Osteoblast (primary cell): ENCODE results near the gene TTC9B. TPM values are rescaled to one million over a fixed set of nuclear protein-coding genes. Genes with fewer than 3 reads are reported as not detected.

Source experiments
- DNase-seq: peaks from one replicate; pipeline ENCODE4 v3.0.0; 2011; ENCODE audit warnings: low spot score, mixed read lengths; ENCODE audit not compliant: insufficient read length; ENCODE audit errors: missing footprints
- H2AFZ ChIP-seq: 2 replicates; pipeline ENCODE4 v1.6.0; 2011; ENCODE audit warnings: mild to moderate bottlenecking, low read length
- H3K27ac ChIP-seq: 2 replicates; pipeline ENCODE4 v1.5.1; 2011; ENCODE audit warnings: mild to moderate bottlenecking, low read depth, low read length, moderate library complexity
- H3K27me3 ChIP-seq: 2 replicates; pipeline ENCODE4 v1.6.0; 2012; ENCODE audit warnings: mild to moderate bottlenecking, control low read depth, inconsistent platforms, low read length, moderate library complexity; ENCODE audit not compliant: insufficient read depth
- H3K36me3 ChIP-seq: 2 replicates; pipeline ENCODE4 v1.5.1; 2011; ENCODE audit warnings: mild to moderate bottlenecking, low read length, control low read depth, moderate library complexity; ENCODE audit not compliant: insufficient read depth
- H3K4me1 ChIP-seq: 2 replicates; pipeline ENCODE4 v1.5.1; 2011; ENCODE audit warnings: mild to moderate bottlenecking, low read length, control low read depth, moderate library complexity; ENCODE audit not compliant: insufficient read depth
- H3K4me2 ChIP-seq: 2 replicates; pipeline ENCODE4 v1.6.0; 2011; ENCODE audit warnings: mild to moderate bottlenecking, low read length; ENCODE audit not compliant: insufficient read depth
- H3K4me3 ChIP-seq: fragments of 200-600 bp; sonication (generic); 3 replicates; pipeline ENCODE4 v1.5.1; 2012; ENCODE audit warnings: mild to moderate bottlenecking, low read length, inconsistent platforms; ENCODE audit not compliant: insufficient read depth
- H3K79me2 ChIP-seq: 2 replicates; pipeline ENCODE4 v1.6.0; 2012; ENCODE audit warnings: mild to moderate bottlenecking, low read length, control low read depth, inconsistent platforms; ENCODE audit not compliant: insufficient read depth
- H3K9me3 ChIP-seq: 2 replicates; pipeline ENCODE4 v1.5.1; 2011; ENCODE audit warnings: low read depth, low read length, control low read depth
- H4K20me1 ChIP-seq: 2 replicates; pipeline ENCODE4 v1.6.0; 2012; ENCODE audit warnings: mild to moderate bottlenecking, low read length, control low read depth; ENCODE audit not compliant: insufficient read depth
- total RNA-seq: library from RNA; depleted of rRNA; stranded (reverse); fragments of >200 nt; gene quantifications from 2 replicates; pipeline ENCODE4 v1.2.3, GENCODE V29; 2012
- TF ChIP-seq, protein P1 (sequence below): IDR thresholded peaks from 2 replicates; pipeline ENCODE4 v1.5.1; 2011; ENCODE audit warnings: mild to moderate bottlenecking, low read depth, low read length, moderate library complexity; ENCODE audit errors: extremely low read depth

Gene TTC9B
- total RNA-seq, 1 donor = not detected

- peaks cover 95% of the 10 kb centered on the region for H3K79me2 ChIP-seq
- H3K4me2 ChIP-seq = no peak overlapping the region
- no peak overlapping the region for H3K4me3 ChIP-seq
- no peaks in the 10 kb centered on the region for H3K9me3 ChIP-seq
- no peaks in the 10 kb centered on the region for H3K4me1 ChIP-seq
- H3K36me3 ChIP-seq = peaks cover 23% of the 10 kb centered on the region
- no peak overlapping the region for H2AFZ ChIP-seq
- H4K20me1 ChIP-seq = peaks cover 62% of the 10 kb centered on the region
- no peaks in the 10 kb centered on the region for H3K27me3 ChIP-seq
- no peak for DNase-seq
- no peak overlapping the region for H3K27ac ChIP-seq
- TF ChIP-seq, protein P1, sequence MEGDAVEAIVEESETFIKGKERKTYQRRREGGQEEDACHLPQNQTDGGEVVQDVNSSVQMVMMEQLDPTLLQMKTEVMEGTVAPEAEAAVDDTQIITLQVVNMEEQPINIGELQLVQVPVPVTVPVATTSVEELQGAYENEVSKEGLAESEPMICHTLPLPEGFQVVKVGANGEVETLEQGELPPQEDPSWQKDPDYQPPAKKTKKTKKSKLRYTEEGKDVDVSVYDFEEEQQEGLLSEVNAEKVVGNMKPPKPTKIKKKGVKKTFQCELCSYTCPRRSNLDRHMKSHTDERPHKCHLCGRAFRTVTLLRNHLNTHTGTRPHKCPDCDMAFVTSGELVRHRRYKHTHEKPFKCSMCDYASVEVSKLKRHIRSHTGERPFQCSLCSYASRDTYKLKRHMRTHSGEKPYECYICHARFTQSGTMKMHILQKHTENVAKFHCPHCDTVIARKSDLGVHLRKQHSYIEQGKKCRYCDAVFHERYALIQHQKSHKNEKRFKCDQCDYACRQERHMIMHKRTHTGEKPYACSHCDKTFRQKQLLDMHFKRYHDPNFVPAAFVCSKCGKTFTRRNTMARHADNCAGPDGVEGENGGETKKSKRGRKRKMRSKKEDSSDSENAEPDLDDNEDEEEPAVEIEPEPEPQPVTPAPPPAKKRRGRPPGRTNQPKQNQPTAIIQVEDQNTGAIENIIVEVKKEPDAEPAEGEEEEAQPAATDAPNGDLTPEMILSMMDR = no peak
Observed at GRCh38 chr19:40265763-40266099, 47.5 kb upstream of the TTC9B start.

DNA sequence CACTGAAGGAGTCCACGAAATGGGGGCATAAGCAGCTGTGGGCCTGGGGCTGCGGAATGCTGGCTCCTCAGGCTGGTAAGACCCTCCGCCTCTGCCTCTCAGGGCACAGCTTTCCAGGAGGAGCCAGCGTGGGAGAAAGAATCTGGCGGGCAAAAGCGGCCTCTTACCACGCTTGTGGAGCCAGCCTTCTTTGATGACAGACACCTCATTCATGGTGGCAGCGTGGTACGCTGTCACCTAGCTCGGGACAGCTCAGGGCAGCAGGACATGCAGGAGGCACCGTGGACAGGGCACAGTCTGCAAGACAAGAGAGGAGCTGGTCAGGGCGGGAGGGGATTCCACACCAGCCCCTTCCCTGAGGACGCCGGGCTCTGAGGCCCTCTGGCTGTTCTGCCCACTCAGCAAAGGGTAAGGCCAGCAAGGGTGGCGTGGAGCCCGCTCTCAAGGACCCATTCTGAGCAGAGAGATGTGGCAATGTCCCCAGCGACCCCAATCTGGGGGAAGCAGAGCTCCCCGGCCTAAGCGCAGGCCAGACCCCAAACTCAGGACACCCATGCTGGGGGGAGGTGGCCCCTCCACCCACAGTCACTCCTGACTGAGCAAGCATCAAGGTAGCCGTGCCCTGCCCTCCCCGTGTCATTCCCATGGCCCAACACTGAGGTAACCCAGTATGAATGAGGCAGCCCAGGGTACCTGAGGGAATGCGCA is 47.0 kb upstream of the TTC9B start:
- H2AFZ ChIP-seq = no peak overlapping the region
- H3K4me1 ChIP-seq = no peaks in the 10 kb centered on the region
- H3K27me3 ChIP-seq = no peaks in the 10 kb centered on the region
- H3K4me3 ChIP-seq = no peak overlapping the region
- no peaks in the 10 kb centered on the region for H3K9me3 ChIP-seq
- peaks cover 23% of the 10 kb centered on the region for H3K36me3 ChIP-seq
- no peak overlapping the region for H3K4me2 ChIP-seq
- DNase-seq = no peak
- TF ChIP-seq, protein P1 = no peak
- peaks cover 59% of the 10 kb centered on the region for H4K20me1 ChIP-seq
- H3K79me2 ChIP-seq = peaks cover 93% of the 10 kb centered on the region
- no peak overlapping the region for H3K27ac ChIP-seq

DNA sequence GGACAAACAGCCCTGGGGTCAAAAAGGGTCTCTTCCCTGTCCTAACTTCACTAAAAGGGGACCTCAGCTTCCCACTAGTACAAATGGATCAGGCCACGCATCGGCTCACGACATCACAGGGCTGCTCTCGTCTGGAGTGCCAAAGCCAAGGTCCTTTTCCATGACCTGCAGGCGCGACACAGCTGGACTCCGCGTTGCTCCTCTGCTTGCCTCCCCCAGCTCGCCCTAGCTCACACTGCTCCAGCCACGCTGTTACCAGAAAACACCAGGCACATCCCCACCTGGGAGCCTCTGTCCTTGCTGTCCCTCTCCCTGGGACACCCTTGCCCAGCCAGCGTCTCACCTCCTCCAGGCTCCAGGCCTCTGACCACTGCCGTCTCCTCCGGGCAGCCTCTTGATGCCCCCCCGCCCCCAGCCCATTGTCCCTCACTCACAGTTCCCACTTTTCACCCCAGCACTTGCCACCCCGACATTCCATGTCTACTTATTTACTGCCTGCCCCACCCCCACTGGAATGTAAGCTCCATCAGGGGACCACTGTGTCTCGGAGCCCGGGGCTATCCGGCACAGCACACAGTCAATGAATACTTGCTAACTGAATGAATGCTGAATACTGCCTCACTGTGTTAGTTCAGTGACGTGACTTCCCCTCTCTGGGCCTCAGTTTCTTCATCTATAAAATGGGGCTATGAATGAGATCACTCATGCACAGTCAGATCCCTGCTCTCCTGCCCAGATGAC is 46.3 kb upstream of the TTC9B start:
- Histone ChIP-seq H3K79me2 (peaks cover 91% of the 10 kb centered on the region), H4K20me1 (peaks cover 54% of the 10 kb centered on the region)
- TF ChIP-seq, protein P1 = no peak

More for the DNA sequence above, 46.3 kb upstream of the TTC9B start:
- no peak overlapping the region for H3K4me2 ChIP-seq
- H3K4me1 ChIP-seq = no peaks in the 10 kb centered on the region
- no peak overlapping the region for H3K27ac ChIP-seq
- H3K27me3 ChIP-seq = no peaks in the 10 kb centered on the region
- no peak overlapping the region for H3K4me3 ChIP-seq
- no peak for DNase-seq
- H3K36me3 ChIP-seq = peaks cover 23% of the 10 kb centered on the region
- H3K9me3 ChIP-seq = no peaks in the 10 kb centered on the region
- H2AFZ ChIP-seq = no peak overlapping the region
